ENCODE results near the gene KRTAP4-11. TPM values are rescaled to one million over a fixed set of nuclear protein-coding genes. Genes with fewer than 3 reads are reported as not detected.
"Not testable (repeated sequence)": the region's sequence is repeated elsewhere in the genome, so short reads cannot be mapped to it uniquely, and the experiment has no call there.

KRTAP4-11 gene
- polyA plus RNA-seq, 1 experiment: not detected

- DNase-seq (ENCODE audit: low read depth): no peak
- POLR2A ChIA-PET: interaction anchor here (0.6 kb wide), 1 partner anchor 236 kb away, joined by 3 read pairs; no protein-coding TSS in a partner anchor
- Histone ChIP-seq H3K27me3 (ENCODE audit: control insufficient read depth, insufficient read depth, low read length) (no peaks in the 10 kb centered on the region), H3K4me3 (ENCODE audit: low read depth, low read length) (no peak overlapping the region), H3K36me3 (ENCODE audit: control insufficient read depth, insufficient read depth, low read length) (no peaks in the 10 kb centered on the region)
- no peak for TF ChIP-seq CTCF (IDR thresholded peaks at IDR 0.05; ENCODE audit: insufficient read depth, low read depth, low read length)
- CTCF ChIA-PET: no interaction called here
These were observed 13.8 kb upstream of the KRTAP4-11 start for GRCh38 chr17:41131979-41132378.

DNA sequence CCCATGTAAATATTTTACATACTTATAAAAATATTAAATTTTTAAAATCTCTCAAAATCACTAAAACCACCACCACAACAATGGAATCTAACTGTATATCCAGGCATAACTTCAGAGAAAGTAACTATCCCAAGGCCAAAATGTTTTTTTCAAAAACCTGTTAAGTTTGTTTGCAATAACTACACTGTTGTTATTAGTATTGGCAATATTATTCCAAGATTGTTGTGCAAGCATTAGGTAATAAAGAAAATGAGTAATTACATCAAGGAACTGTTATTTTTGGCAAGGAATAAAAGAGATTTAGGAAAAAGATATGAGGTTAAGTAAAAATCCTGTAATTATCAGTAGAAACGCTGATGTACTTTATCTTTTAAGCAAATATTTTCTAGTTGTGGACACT, 9.2 kb upstream of the KRTAP4-11 start:
- no peaks in the 10 kb centered on the region for H3K27me3 ChIP-seq (ENCODE audit: control insufficient read depth, insufficient read depth, low read length)
- no peak overlapping the region for H3K4me3 ChIP-seq (ENCODE audit: low read depth, low read length)
- ChIA-PET POLR2A (no interaction called here), CTCF (interaction anchor here (0.6 kb wide), 1 partner anchor 104 kb away, joined by 3 read pairs; no protein-coding TSS in a partner anchor)
- no peaks in the 10 kb centered on the region for H3K36me3 ChIP-seq (ENCODE audit: control insufficient read depth, insufficient read depth, low read length)
- no peak for TF ChIP-seq CTCF (IDR thresholded peaks at IDR 0.05; ENCODE audit: insufficient read depth, low read depth, low read length)
- no peak for DNase-seq (ENCODE audit: low read depth)

DNA sequence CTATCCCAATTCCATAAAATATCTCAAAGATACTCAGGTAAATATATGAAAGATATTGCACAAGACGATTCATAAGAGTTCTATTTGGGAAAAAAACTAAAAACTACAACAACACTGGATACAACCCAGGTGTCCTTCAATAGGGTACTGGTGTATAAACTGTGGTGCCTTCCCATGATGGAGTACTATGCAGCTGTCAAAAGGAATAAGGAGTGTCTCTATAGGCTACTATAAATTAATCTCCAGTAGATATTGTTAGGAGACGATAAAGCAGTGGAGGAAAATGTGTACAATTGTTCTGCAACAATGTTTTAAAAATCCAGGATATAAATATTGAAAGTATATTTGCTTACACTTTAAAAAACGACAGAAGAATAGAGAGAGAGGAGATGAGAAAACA, 8.2 kb upstream of the KRTAP4-11 start:
- H3K36me3 ChIP-seq (ENCODE audit: control insufficient read depth, insufficient read depth, low read length): no peaks in the 10 kb centered on the region
- no peaks in the 10 kb centered on the region for H3K27me3 ChIP-seq (ENCODE audit: control insufficient read depth, insufficient read depth, low read length)
- H3K4me3 ChIP-seq (ENCODE audit: low read depth, low read length): no peak overlapping the region
- POLR2A ChIA-PET: no interaction called here
- CTCF ChIA-PET: no interaction called here
- no peak for DNase-seq (ENCODE audit: low read depth)
- TF ChIP-seq CTCF (IDR thresholded peaks at IDR 0.05; ENCODE audit: insufficient read depth, low read depth, low read length): no peak

DNA sequence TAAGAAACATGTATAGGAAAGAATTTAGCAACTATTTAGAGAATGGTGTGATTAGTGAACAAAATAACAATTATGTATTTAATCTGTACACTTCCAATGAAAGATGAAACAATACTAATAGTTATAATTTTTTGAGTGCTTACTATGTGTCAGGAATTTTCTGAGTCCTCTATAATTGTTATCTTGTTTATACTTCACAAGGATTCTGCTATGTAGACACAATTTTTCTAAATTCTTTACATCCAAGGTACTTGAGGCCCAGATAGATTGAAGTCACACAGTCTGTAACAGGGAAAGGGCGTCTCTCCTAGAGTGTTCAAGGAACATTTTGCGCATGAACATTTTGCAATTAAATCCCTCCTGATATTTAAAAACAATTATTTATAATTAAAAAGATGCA, 6.9 kb upstream of the KRTAP4-11 start:
- ChIA-PET CTCF (no interaction called here), POLR2A (no interaction called here)
- H3K36me3 ChIP-seq (ENCODE audit: control insufficient read depth, insufficient read depth, low read length): no peaks in the 10 kb centered on the region
- no peak for TF ChIP-seq CTCF (IDR thresholded peaks at IDR 0.05; ENCODE audit: insufficient read depth, low read depth, low read length)
- DNase-seq (ENCODE audit: low read depth): no peak
- no peak overlapping the region for H3K4me3 ChIP-seq (ENCODE audit: low read depth, low read length)
- no peaks in the 10 kb centered on the region for H3K27me3 ChIP-seq (ENCODE audit: control insufficient read depth, insufficient read depth, low read length)

GRCh38 chr17:41123991-41124371, 5.8 kb upstream of the KRTAP4-11 start, which contains the start of gene KRTAP4-12:
KRTAP4-12 (minus strand) TSS chr17:41124182; CDS start chr17:41124122, 60 bp downstream.
- DNase-seq (ENCODE audit: low read depth); CTCF ChIA-PET; H3K36me3 ChIP-seq (ENCODE audit: control insufficient read depth, insufficient read depth, low read length); POLR2A ChIA-PET; H3K27me3 ChIP-seq (ENCODE audit: control insufficient read depth, insufficient read depth, low read length); H3K4me3 ChIP-seq (ENCODE audit: low read depth, low read length): not testable (repeated sequence)

DNA sequence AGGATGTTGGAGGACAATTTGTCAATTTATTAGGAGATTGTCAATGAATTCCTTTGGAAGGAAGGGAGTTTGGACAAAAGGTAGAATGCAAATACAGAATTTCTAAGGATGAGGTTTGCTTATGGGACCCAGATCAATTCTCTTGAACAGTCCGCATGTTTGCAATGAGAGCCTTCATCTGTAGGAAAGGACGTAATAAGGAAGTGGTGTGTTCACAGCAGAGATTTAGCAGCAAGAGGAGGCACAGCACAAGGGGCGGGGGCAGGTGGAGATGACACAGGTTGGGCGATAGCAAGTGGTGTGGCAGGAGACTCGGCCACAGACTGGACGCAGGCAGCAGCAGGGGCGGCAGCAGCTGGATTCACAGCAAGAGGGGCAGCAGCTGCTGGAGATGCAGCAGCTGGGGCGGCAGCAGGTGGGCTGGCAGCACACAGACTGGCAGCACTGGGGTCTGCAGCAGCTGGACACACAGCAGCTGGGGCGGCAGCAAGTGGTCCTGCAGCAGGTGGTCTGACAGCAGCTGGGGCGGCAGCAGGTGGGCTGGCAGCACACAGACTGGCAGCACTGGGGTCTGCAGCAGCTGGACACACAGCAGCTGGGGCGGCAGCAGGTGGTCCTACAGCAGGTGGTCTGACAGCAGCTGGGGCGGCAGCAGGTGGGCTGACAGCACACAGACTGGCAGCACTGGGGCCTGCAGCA, 5.3 kb upstream of the KRTAP4-11 start:
- H3K27me3 ChIP-seq (ENCODE audit: control insufficient read depth, insufficient read depth, low read length); H3K36me3 ChIP-seq (ENCODE audit: control insufficient read depth, insufficient read depth, low read length); DNase-seq (ENCODE audit: low read depth); POLR2A ChIA-PET; H3K4me3 ChIP-seq (ENCODE audit: low read depth, low read length): not testable (repeated sequence)
- CTCF ChIA-PET: interaction anchor here (0.6 kb wide), 1 partner anchor 254 kb away, joined by 4 read pairs; no protein-coding TSS in a partner anchor

All from BJ (cell line).